Activated CD4-positive, alpha-beta T cell treated with anti-CD3 and anti-CD28 coated beads for 24 hours (primary cell): ENCODE measurements around the gene ABCA3.
"Not testable (repeated sequence)": the region's sequence is repeated elsewhere in the genome, so short reads cannot be mapped to it uniquely, and the experiment has no call there.

Source experiments
- DNase-seq, 2 donors: peaks; one replicate each; pipeline ENCODE4 v3.0.0-alpha.2; 2020; ENCODE audit warnings: low read depth in 2 of 2

ABCA3 gene

DNA sequence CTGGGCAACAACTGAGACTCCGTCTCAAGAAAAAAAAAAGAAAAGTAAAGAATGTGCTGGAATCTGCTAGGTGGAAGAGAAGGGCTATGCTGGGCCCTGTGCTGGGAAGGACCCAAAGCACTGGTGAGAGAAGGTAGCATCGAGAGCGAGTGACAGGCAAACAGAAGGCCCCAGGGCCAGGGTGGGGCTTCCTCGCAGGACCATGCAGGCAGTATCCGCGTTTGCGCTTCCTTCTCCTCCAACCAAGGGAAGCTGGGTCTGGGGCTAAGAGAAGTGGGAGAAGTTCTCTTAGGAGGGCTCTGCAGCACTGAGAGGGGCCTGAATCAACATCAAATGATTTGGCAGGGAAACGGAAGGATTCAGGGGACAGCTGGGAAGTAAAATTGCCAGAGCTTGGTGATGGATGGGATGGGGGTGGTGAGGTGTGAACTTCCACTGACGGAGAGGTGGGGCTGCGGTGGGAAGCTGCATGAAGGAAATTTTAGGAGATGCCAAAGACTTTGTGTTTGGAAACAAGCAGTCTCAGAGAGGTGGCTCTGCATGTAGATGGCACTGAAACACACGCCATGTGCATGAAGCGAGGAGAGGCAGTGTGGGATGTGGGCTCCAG is 83.9 kb downstream of the ABCA3 start:
- DNase-seq: no peak

DNA sequence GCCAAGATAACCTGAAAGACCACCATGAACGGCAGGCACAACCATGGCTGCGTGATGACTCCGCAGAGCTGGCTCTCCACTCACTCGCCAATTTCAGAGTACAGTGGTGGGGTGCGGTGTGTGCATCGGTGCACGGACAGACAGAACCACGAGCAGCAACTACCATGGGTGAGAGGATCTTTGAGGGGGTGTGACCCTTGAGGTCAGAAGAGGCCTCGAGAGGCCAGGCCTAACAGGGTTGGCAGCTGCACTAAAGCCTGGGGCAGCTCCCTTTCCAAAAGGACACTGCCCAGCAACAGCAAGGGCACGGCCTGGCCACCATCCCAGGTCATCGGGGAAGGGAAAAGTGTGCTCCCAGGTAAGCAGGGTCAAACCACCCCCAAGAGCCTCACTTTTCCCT is 87.2 kb downstream of the ABCA3 start:
- no peak for DNase-seq

- no peak for DNase-seq
These were observed 87.8 kb downstream of the ABCA3 start for GRCh38 chr16:2252806-2253148.

DNA sequence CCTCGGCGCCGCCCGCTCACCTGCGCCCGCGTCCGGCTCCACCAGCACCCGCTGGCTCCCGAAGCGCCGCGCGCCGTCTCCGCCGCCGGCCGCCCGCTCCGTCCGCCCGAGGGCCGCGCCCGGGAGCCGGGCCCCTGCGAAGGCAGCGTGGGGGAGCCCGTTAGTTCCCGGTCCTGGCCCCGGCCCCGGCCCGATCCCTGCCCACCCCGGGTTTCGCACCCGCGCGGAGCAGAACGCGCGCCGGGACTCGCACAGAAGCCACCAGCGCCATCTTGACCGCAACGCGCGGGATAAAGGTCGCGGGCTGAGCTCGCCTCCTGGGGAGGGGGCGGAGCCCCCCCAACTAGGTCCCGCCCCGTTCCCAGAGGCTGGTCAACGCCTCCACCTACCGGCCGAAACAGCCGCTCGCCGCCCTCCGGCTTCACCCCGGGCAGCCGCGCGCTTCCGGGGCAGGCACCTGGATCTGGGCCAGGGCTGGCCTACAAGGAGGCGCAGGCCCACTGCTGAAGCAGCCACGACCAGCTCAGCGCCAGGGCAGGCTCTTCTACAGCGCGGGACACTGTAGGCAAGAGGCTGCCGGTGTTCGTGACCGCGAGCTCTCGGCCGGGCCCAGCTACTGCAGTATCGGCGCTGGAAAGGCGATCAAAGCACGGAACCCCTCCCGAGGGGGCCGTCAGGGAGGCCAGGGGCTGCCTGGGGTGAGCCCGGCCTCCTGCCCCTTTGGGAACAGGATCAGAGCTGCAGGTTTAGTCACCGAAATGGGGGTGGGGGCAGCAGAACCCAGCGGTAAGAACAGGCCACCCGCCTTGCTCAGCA is 89.0 kb downstream of the ABCA3 start, which contains the start of gene ECI1:
Gene ECI1 (minus strand): TSS at position 292 of the 816 bp plus-strand sequence. CDS start 21 bp downstream, at position 271.
- peak; percentile 62 to 77 for DNase-seq

GRCh38 chr16:2250652-2251295 is 89.8 kb downstream of the ABCA3 start:
- DNase-seq: peak in 1 of 2 donors; percentile 39

DNA sequence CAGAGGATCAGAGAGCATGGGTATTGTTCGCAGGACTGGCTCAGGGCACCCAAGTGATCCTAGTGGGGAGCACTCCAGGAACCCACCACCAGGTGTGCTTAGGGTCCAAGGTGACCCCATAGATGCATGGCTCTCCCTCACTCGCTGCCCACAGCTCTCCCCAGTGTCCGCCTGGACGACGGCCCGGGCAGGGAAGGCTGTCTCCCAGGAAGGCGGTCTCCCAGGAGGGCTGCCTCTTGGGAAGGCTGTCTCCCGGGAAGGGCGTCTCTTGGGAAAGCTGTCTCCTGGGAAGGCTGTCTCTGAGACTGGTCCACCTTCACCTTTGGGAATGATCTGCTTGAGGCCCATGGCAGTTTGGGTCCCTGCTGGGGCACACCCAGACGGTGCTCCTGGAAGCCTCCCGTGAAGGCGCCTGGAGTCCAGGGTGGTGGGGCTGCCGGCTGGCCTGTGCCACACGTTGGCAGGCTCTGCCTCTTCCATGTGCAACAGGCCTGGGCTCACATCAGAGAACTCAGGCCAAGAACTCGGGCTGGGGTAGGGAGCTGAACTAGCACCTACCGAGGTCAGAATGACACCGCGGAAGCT is 94.1 kb downstream of the ABCA3 start:
- no peak for DNase-seq

DNA sequence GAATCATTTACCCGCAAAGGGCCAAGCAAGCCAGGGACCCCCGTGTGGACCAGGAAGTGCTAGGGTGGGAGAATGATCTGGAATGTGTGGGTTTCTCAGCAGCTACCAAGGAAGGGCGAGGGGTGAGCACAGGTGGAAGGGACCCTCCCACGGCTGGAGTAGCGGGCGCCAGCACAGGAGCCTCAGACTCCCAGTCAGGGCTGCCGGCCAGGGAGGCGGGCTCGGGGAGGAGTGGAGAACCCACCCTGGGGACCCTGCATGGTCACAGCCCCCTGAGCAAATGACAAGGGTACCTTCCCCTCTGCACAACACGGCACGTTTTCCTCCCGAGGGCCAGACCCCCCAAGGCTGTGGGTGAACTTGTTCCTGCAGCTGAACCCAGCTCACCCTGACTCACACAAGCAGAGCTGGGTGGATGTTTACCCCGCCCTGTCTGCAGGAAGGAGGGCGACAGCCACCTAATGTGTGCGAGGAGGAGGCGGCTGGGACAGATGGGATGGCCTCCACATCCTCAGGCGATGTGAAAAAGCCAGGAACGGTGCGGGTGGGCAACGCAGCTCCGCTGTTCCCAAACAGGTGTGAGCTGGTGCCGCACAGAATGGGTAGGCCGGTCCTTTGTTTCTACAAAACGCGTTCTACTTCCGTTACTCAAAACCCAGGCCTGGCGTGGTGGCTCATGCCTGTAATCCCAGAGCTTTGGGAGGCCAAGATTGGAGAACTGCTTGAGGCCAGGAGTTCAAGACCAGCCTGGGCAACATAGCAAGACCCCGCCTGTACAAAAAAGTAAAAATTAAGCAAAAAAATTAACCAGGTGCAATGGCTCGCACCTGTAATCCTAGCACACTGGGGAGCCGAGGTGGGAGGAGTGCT is 95.4 kb downstream of the ABCA3 start:
- no peak for DNase-seq

DNA sequence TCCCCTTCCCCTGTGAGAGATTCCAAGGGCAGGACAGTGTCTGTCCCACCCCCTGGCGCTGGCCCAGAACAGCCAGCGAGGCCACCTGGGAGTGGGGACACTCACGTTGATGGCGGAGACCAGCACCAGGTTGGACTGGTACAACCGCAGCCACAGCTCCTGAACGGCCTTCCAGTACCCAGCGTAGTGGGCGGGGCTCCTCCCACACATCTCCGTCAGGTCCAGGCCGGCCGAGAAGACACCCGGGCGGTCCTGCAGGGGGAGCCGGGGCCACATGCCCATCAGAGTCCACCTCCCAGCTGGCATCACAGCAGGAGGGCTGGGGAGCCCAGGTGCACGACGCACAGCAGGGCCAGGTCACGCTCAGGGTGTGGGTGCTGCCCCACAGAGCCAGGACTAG is 96.2 kb downstream of the ABCA3 start:
- DNase-seq: no peak

DNA sequence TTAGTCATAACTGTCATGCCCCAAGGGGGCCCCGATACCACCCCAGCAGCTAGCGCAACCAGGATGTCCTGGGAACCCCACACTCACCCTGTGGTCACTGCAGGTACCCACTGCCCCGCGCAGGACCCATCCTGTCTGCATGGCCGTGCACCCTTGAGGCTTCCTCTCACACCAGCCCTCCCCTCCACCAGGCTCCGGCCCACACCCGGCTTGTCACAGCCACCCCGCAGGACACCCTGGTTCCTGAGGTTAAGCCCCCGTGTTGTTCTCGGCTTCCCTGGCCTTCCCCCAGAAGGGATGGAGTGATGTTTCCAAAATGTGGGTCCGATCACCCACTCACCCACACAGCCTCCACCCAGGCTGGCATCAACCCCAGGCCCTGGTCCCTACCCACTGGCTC is 96.7 kb downstream of the ABCA3 start:
- DNase-seq: no peak

- DNase-seq: no peak
These were observed 97.4 kb downstream of the ABCA3 start for GRCh38 chr16:2243031-2243528.

DNA sequence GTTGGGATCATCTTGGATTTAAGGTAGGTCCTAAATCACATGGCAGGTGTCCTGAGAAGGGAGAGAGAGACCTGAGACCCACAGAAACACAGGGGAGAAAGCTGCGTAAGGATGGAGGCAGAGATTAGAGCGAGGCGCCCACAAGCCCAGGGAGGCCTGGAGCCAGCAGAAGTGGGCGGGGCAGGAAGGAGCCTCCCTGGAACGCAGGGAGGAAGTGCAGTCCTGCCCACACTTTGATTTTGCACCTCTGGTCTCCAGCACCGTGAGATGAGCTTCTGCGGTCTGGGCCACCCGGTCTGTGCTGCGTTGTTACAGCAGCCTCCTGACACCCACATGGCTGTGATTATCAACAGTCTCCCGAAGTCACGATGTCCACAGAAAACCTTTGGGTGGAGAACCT is 97.9 kb downstream of the ABCA3 start:
- no peak for DNase-seq

GRCh38 chr16:2240331-2240730 is 100.2 kb downstream of the ABCA3 start:
- not testable (repeated sequence) for DNase-seq

DNA sequence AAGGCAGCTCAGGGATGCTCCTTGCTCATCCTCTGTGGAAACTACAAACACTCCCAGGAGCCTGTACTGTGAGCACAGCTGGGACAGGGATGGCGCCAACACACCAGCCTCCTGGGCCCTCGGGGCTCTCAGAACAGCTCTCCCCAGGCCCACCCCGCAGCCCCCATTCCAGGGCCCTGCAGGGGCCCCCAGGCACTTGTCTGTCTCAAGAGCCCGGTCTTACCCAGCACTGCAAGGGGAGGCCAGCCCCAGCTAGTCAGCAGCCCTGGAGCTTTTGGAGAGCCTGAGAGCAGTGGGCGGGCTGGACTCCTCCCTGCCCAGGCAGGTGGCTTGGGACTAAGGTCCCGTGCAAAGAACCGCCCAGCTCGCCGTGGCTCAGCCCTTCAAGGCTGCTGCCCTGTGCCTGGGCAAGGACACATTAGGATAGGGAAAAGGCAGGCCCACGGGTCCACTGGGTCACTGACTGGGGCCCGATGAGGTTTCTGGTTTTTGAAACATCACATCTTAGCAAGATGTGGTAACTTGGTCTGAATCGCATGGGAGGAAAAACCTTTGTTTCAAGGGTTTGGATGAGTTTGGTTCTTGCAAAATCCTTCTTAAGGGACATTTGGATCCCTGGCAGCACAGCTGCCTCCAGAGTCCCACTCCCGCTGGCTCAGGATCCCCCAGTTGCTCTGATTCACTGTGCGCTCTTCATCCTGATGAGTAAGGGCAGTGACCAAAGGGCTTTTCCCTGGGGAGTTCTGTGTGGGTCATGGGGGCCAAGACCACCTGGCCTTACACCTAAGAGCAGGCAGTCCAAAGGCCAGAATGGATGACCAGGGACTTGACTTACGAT is 101.5 kb downstream of the ABCA3 start:
- no peak for DNase-seq

GRCh38 chr16:2238150-2238837 is 102.2 kb downstream of the ABCA3 start:
- DNase-seq: no peak

GRCh38 chr16:2237493-2238149 is 102.9 kb downstream of the ABCA3 start:
- no peak for DNase-seq

DNA sequence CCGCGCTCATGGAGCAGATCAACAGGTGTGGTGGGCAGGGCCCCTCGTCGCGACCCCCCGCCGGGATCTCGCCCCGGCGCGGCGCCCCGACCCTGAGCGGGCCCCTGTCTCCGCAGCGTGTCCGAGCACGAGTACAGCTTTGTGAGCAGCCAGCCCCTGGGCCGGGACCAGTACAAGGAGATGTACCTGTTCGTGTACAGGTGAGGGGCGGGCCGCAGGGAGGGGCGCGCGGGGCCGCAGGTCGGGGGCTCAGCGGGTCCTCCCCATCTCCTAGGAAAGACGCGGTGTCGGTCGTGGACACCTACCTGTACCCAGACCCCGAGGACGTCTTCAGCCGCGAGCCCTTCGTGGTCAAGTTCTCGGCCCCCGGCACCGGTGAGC is 103.4 kb downstream of the ABCA3 start:
- no peak for DNase-seq

GRCh38 chr16:2236337-2237101 is 104.0 kb downstream of the ABCA3 start, which contains the start of gene DNASE1L2:
Gene DNASE1L2, plus strand, starts transcription at chr16:2236444. Its CDS starts 373 bp downstream, at chr16:2236817.
- no peak for DNase-seq

DNA sequence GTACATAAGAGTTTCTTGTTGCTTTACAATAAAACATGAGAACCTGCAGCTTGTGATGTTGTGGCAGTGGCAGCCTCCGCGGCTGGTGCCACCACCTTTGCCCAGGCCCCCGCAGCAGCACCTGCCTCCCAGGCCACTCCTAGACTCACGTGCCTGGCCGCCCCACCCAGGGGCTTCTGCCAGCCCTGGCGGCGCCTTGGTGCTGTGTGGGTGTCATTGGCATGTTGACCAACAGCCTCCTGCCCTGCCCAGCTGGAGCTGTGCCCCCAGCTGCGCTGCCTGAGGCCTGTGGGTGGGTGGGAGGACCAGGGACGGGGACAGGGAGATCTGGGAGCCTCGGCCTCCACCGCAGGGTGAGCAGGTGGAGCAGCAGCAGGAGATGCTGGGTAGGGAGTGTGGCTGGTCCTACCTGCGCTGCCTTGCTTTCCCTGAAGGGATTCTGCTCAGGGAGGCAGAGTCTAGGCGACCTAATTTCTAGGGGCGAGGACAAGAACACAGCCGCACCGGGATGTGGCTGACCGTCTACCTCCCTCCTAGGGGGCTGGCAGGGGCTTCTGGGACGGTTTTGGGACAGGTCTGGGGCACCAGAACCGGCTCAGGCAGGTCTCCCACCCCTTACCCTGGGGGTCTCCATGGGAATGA is 104.7 kb downstream of the ABCA3 start:
- DNase-seq: no peak
